SK-N-SH treated with all-trans-retinoic acid at 6 μM for 48 hours (cell line): ENCODE measurements around the gene ZFHX3.
"Not testable (repeated sequence)": the region's sequence is repeated elsewhere in the genome, so short reads cannot be mapped to it uniquely, and the experiment has no call there.

Source experiments
- ATAC-seq: fragments of 200-7000 bp; cut with Tn5 transposase; 3 replicates; pipeline ENCODE4 v1.9.1; 2020; ENCODE audit warnings: mild to moderate bottlenecking, moderate library complexity
- CREB5 ChIP-seq: fragments of 250-450 bp; sonication (Bioruptor Pico); IDR thresholded peaks from 2 replicates; pipeline ENCODE4 v1.5.1; 2020; ENCODE audit warnings: low read depth, mild to moderate bottlenecking, moderate library complexity
- CSDC2 ChIP-seq: fragments of 250-450 bp; sonication (Bioruptor Pico); IDR thresholded peaks from 2 replicates; pipeline ENCODE4 v1.5.0; 2020; ENCODE audit warnings: mild to moderate bottlenecking, moderate library complexity
- ESRRG ChIP-seq: fragments of 250-450 bp; sonication (Bioruptor Pico); IDR thresholded peaks from 2 replicates; pipeline ENCODE4 v1.6.1; 2021; ENCODE audit warnings: mild to moderate bottlenecking
- GLIS3 ChIP-seq: fragments of 250-450 bp; sonication (Bioruptor Pico); IDR thresholded peaks from 2 replicates; pipeline ENCODE4 v1.5.0; 2020; ENCODE audit warnings: mild to moderate bottlenecking, moderate library complexity
- ISL1 ChIP-seq: fragments of 250-450 bp; sonication (Bioruptor Pico); IDR thresholded peaks from 2 replicates; pipeline ENCODE4 v2.1.2; 2022; ENCODE audit warnings: mild to moderate bottlenecking, moderate library complexity
- PATZ1 ChIP-seq: fragments of 250-450 bp; sonication (Bioruptor Pico); IDR thresholded peaks from 2 replicates; pipeline ENCODE4 v1.8.0; 2020; ENCODE audit warnings: mild to moderate bottlenecking, moderate library complexity, borderline replicate concordance
- PPARA ChIP-seq: fragments of 250-450 bp; sonication (Bioruptor Pico); IDR thresholded peaks from 2 replicates; pipeline ENCODE4 v1.5.0; 2020; ENCODE audit warnings: mild to moderate bottlenecking, borderline replicate concordance
- RARB ChIP-seq: fragments of 250-450 bp; sonication (Bioruptor Pico); IDR thresholded peaks from 2 replicates; pipeline ENCODE4 v1.8.0; 2021; ENCODE audit warnings: mild to moderate bottlenecking, moderate library complexity
- SNAI2 ChIP-seq: fragments of 250-450 bp; sonication (Bioruptor Pico); IDR thresholded peaks from 2 replicates; pipeline ENCODE4 v1.5.0; 2020; ENCODE audit warnings: mild to moderate bottlenecking, moderate library complexity
- TCF4 ChIP-seq: fragments of 250-450 bp; sonication (Bioruptor Pico); IDR thresholded peaks from 2 replicates; pipeline ENCODE4 v1.8.0; 2021; ENCODE audit warnings: mild to moderate bottlenecking, moderate library complexity, borderline replicate concordance
- TOX ChIP-seq: fragments of 250-450 bp; sonication (Bioruptor Pico); IDR thresholded peaks from 2 replicates; pipeline ENCODE4 v1.8.0; 2021; ENCODE audit warnings: mild to moderate bottlenecking, moderate library complexity, borderline replicate concordance
- TSHZ2 ChIP-seq: fragments of 250-450 bp; sonication (Bioruptor Pico); IDR thresholded peaks from 2 replicates; pipeline ENCODE4 v1.5.0; 2020; ENCODE audit warnings: mild to moderate bottlenecking, moderate library complexity
- ZFP3 ChIP-seq: fragments of 250-450 bp; sonication (Bioruptor Pico); IDR thresholded peaks from 2 replicates; pipeline ENCODE4 v1.5.0; 2020; ENCODE audit warnings: mild to moderate bottlenecking, moderate library complexity
- ZFP30 ChIP-seq: fragments of 450-650 bp; formaldehyde crosslinking; IDR thresholded peaks from 2 replicates; pipeline ENCODE4 v1.5.0; 2022; ENCODE audit warnings: mild to moderate bottlenecking, moderate library complexity
- ZNF565 ChIP-seq: fragments of 450-650 bp; formaldehyde crosslinking; conservative IDR thresholded peaks from 2 replicates; pipeline ENCODE4 v1.5.0; 2020; ENCODE audit warnings: low read depth, mild to moderate bottlenecking, moderate library complexity
- TF ChIP-seq, protein P1 (sequence below): fragments of 250-450 bp; sonication (Bioruptor Pico); IDR thresholded peaks from 2 replicates; pipeline ENCODE4 v1.5.1; 2021; ENCODE audit warnings: mild to moderate bottlenecking, moderate library complexity
- TF ChIP-seq, protein P2 (sequence below): fragments of 250-450 bp; sonication (Bioruptor Pico); IDR thresholded peaks from 2 replicates; pipeline ENCODE4 v1.8.0; 2021; ENCODE audit warnings: low read depth, mild to moderate bottlenecking, moderate library complexity, borderline replicate concordance

Gene ZFHX3

DNA sequence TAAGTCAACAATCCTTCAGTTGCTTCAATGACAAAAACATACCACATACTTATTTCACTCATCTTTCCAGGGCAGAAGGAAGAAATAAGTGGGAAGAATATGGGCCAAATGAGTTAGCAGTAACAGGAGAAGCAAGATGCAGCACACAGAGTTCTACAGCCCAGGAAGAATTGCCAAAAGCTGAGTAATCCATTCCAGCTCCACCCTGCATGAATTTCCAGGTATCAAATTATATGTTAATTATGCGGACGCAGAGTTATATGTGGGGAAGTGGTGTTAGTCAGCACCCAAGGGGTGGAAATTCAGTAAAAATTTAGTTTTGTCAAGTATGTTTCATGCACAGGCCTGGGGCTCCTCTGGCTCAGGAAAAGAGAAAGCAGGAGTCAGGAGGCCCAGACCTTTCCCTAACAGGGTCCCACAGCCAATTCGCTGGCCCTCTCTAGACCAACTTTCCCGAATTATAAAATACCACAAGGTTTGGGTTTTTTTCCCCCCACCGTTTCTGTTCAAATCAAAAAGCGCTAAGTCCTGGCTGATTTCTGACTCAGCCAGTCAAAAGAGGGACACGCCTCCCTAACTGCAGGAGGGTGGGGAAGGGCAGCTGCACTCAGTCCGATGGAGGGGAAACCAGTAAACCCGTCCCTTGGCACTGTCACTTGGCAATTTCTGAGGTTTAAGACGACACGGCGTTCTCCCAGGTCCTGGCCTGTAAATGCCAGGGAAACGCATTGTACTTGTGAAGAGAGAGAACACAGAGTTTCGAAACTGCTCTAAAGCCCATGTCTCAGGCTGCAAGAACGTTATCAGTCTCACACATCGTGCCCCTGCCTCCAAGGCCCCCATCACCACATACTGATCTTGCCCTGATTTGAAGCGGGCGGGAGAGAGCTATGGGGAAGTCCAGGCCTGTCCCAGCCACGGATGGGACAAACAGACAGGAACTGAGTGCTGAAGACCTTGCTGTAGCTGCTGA is 58.1 kb downstream of the ZFHX3 start:
- TF ChIP-seq SNAI2 (no peak), PATZ1 (CRISPR knock-in tag) (0 out of 2 replicates have a peak, but pooled peaks have one; percentile 16)
- peak; percentile 81 for ATAC-seq

DNA sequence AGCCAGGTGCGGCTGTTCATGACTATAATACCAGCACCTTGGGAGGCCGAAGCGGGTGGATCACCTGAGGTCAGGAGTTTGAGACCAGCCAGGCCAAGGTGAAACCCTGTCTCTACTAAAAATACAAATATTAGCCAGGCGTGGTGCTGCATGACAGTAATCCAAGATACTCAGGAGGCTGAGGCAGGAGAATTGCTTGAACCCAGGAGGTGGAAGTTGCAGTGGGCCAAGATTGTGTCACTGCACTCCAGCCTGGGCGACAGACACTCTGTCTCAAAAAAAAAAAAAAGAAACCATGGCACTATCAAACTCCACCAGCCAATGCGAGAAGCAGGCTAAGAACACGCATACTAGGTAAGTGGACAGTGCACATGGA is 58.7 kb downstream of the ZFHX3 start:
- not testable (repeated sequence) for ATAC-seq

DNA sequence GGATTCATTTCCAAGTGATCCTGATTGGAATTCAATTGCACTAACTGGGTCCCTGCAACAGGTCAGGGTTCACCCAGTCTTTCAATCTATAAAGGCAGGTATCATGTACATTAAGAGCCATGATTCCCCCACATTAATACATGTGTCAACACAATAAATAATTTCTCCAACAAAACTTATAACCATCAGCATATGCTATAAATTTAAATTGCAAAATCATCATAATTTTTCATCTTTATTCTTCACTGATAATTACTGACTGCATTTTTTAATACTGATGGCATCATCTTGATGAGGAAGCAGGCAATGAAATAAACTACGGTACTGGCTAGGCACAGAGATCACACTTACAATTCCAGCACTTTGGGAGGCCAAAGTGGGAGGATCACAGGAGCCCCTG is 59.4 kb downstream of the ZFHX3 start:
- TF ChIP-seq CREB5 (CRISPR knock-in tag): no peak
- TF ChIP-seq TOX (CRISPR knock-in tag): no peak
- no peak for TF ChIP-seq ISL1
- TF ChIP-seq TSHZ2 (CRISPR knock-in tag): no peak
- TF ChIP-seq PPARA (CRISPR knock-in tag): no peak
- TF ChIP-seq RARB: no peak
- TF ChIP-seq SNAI2: no peak
- TF ChIP-seq ZFP3: no peak
- TF ChIP-seq PATZ1 (CRISPR knock-in tag): no peak
- no peak for TF ChIP-seq CSDC2 (CRISPR knock-in tag)
- TF ChIP-seq, protein P1, sequence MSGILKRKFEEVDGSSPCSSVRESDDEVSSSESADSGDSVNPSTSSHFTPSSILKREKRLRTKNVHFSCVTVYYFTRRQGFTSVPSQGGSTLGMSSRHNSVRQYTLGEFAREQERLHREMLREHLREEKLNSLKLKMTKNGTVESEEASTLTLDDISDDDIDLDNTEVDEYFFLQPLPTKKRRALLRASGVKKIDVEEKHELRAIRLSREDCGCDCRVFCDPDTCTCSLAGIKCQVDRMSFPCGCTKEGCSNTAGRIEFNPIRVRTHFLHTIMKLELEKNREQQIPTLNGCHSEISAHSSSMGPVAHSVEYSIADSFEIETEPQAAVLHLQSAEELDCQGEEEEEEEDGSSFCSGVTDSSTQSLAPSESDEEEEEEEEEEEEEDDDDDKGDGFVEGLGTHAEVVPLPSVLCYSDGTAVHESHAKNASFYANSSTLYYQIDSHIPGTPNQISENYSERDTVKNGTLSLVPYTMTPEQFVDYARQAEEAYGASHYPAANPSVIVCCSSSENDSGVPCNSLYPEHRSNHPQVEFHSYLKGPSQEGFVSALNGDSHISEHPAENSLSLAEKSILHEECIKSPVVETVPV (CRISPR knock-in tag): no peak
- no peak for TF ChIP-seq ESRRG (CRISPR knock-in tag)
- TF ChIP-seq ZFP30 (CRISPR knock-in tag): no peak
- TF ChIP-seq GLIS3 (CRISPR knock-in tag): no peak

GRCh38 chr16:72987480-72987901 is 60.4 kb downstream of the ZFHX3 start:
- ATAC-seq: no peak
- TF ChIP-seq CREB5 (CRISPR knock-in tag): no peak
- TF ChIP-seq, protein P1 (CRISPR knock-in tag): no peak
- no peak for TF ChIP-seq TCF4 (CRISPR knock-in tag)
- TF ChIP-seq PATZ1 (CRISPR knock-in tag): no peak
- TF ChIP-seq ZNF565 (CRISPR knock-in tag): no peak
- TF ChIP-seq, protein P2, sequence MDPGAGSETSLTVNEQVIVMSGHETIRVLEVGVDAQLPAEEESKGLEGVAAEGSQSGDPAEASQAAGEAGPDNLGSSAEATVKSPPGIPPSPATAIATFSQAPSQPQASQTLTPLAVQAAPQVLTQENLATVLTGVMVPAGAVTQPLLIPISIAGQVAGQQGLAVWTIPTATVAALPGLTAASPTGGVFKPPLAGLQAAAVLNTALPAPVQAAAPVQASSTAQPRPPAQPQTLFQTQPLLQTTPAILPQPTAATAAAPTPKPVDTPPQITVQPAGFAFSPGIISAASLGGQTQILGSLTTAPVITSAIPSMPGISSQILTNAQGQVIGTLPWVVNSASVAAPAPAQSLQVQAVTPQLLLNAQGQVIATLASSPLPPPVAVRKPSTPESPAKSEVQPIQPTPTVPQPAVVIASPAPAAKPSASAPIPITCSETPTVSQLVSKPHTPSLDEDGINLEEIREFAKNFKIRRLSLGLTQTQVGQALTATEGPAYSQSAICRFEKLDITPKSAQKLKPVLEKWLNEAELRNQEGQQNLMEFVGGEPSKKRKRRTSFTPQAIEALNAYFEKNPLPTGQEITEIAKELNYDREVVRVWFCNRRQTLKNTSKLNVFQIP (CRISPR knock-in tag): no peak
- TF ChIP-seq SNAI2: no peak
- no peak for TF ChIP-seq CSDC2 (CRISPR knock-in tag)
- TF ChIP-seq ZFP3: no peak
- TF ChIP-seq TOX (CRISPR knock-in tag): no peak

More for the DNA sequence above, 59.4 kb downstream of the ZFHX3 start:
- no peak for ATAC-seq
